Measurements from ENCODE around the gene AIG1.

The AIG1 gene

DNA sequence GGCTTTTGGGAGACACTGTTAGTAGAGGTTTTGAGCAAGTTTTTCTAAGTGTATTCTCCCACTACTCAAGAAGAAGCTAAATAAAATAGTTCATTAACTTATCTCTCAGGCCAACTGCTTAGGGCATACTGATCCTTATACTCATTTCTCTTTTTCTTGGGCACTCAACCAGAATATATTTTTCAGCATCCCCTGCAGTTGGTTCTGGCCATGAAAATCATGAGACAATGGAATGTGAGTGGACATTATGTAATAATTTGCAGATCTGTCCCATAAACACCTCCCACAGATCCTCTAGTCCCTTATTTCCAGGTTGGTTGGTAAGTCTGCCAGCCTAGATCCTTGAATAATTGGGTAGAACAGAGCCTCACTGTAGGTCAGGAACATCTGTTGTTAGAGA lies 136.7 kb downstream of the AIG1 start:
- DNase-seq (ENCODE audit: low read depth): no peak

DNA sequence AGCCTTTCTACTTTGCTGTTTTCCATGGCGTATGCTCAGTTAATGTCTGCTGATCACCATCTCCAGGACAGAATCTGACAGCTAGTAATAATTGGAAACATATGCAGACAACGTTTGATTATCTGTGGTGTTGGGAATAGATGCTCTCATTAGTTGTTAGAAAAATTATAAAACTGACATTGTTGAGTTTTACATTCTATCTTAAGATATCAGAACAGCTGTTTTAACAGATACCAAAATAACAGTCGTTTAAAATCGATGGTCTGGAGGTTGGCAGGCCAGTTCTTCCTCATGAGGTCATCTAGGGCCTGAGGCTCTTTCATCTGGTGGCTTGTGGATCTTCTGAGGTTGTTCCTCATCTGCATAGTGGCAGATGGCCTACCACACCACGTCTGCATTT lies 137.6 kb downstream of the AIG1 start:
- DNase-seq (ENCODE audit: low read depth): no peak

- DNase-seq (ENCODE audit: low read depth): no peak
Measured at GRCh38 chr6:143199291-143199690, 138.6 kb downstream of the AIG1 start.

- DNase-seq (ENCODE audit: low read depth): no peak
Measured at GRCh38 chr6:143200167-143200770, 139.6 kb downstream of the AIG1 start.

DNA sequence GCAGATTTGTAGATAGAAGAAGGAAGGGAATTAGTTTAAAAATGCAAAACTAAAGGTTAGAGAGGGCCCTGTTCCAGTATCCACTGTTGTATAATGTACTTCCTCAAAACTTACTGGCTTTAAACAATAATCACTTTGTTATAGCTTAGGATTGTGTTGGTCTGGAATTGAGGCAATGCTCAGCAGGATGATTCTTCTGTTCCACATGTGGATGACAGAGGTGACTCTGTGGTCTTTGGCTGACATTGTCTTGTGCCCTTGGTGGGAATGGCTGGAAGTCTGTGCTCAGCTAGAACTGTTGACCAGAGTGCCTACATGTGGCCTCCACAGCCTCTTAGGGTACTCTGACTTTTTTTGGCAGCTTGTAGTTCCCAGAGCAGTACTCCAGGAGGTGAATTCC lies 143.4 kb downstream of the AIG1 start:
- no peak for DNase-seq (ENCODE audit: low read depth)

DNA sequence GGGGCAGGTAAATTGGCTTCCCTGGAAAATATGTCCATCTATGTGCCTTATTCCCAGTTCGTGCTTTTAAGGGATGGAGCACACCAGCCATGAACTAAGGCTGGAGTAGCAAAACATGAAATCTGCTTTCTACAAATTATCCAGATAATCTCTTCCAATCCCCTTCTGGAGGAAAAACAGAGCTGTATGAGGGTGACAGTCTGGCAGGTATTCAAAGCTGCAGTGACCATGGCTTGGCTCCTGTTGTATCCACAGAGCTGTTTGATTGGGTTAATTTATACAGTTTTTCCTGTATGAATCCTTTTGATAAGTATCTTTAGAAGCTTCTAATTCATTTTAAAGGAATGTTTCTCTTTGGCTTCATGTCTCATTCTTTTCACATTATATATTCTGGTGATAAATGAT lies 144.4 kb downstream of the AIG1 start:
- DNase-seq (ENCODE audit: low read depth): no peak

GRCh38 chr6:143205585-143205984 lies 144.9 kb downstream of the AIG1 start:
- DNase-seq (ENCODE audit: low read depth): no peak

- DNase-seq (ENCODE audit: low read depth): no peak
Measured at GRCh38 chr6:143205991-143206390, 145.3 kb downstream of the AIG1 start.

- no peak for DNase-seq (ENCODE audit: low read depth)
Measured at GRCh38 chr6:143206550-143206949, 145.9 kb downstream of the AIG1 start.

GRCh38 chr6:143210420-143210819 lies 149.7 kb downstream of the AIG1 start:
- DNase-seq (ENCODE audit: low read depth): no peak

DNA sequence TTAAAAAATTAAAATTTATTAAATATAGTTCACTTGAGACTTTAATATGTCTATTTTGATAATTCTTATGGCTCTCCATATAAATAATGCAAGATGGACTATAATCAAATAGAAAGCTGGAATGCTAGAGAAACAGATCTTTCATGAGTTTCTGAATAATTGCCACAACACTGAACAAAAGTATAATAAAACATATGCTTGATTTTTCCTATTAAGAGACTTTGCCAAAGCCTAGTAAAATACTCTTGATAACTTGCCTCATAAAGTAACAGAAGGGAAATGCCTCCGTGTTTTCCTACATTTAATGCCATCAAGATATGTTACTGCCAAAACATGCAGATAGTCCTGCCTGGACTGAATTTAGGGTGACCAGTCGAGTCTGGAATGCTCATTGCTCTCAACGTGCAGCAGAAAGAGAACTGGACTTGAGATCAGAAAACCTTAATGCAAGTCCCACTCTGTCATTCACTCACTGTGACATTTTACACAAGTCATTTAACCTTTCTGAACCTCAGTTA lies 153.2 kb downstream of the AIG1 start:
- no peak for DNase-seq (ENCODE audit: low read depth)

DNA sequence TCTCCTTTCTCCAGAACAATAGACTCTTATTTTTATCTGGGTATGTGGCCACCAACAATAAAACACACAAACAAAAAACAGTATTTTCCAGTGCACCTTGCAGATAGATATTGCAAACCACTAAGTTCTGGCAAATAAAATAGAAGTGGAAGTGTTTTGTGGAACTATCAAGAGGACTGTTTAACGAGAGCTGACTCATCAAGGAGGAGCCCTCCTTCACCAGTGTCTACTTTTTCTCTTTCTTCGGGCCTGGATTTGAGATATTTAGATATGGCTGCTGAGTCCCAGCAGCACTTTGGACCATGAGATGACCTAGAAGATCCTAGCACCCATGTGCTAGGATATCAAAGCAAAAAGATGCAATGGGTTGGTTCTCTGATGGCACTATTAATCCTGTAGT lies 154.7 kb downstream of the AIG1 start:
- no peak for DNase-seq (ENCODE audit: low read depth)

- no peak for DNase-seq (ENCODE audit: low read depth)
Measured at GRCh38 chr6:143215771-143216170, 155.1 kb downstream of the AIG1 start.

DNA sequence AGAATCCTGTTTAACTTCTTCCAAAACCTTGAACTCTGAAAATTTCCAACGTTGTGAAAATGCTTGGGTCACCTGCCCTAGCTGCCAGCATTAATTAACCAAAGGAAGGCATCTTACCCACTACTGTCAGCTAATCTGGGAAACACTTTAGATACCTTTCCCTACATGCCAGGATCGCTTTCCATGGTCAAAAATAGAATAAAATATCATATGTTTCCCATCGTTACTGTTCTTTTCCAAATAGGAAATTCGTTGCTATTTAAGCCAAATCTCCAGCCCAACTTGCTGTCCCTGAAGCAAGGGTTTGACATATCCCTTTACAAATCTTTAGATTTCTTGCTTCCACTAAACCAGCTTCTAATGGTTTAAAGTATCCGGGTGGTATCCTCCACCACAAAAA lies 157.5 kb downstream of the AIG1 start:
- DNase-seq (ENCODE audit: low read depth): no peak

DNA sequence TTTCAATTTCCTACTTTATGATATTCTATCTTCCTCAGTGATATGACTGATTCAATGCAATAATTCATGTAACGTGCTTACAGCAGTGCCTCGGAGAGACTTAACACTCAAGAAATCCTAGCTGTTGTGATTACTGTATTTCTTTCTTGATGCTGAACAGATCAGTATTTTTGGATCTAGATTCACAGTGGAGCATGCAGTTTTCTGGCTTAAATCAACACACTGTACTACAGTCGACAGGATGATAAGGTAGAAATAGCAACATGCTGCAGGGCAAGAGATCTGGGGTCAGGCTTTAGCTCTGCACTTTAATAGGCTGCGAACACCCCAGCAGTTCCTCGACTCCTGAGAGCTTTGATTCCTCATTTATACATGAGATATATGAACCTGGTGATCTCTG lies 161.0 kb downstream of the AIG1 start:
- no peak for DNase-seq (ENCODE audit: low read depth)

- DNase-seq (ENCODE audit: low read depth): no peak
Measured at GRCh38 chr6:143222310-143222709, 161.6 kb downstream of the AIG1 start.

DNA sequence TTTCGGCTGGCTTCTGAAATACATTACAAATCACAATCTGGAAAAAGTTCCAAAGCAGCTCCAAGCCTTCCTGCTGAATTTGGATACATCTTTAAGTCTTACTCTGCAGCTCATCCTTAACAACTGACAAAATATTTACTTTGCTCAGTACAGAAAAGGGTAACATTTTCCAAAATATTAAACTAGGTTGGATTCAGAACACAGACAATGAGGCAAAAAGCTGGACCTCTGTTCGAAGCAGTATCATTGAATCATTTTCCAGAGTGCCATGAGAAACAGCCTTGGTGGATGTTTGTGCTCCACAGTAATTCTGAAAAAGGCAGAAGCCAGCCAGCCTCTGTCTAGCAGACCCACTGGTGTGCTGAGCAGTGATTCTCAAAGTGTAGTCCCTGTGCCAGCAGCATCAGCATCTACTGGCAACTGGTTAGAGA lies 162.1 kb downstream of the AIG1 start:
- no peak for DNase-seq (ENCODE audit: low read depth)

GRCh38 chr6:143223895-143224294 lies 163.2 kb downstream of the AIG1 start:
- no peak for DNase-seq (ENCODE audit: low read depth)

DNA sequence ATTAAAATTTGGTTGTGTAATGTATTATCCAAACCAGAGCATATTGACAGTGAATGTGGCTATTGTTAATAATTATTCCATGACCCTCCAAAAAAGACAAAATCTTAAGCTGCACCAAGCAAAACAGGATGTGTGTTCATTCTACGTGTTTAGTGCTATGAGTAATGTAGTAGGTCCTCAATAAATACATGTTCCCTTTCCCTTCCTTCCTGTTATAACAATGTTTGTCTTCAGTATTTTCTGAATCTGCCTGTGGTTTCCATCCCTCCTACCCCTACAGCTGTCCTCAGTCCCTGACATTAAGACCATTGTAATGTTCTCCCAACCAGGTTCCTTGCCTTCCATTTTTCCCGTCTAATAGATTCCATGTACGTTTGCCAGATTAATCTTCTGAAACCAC lies 163.8 kb downstream of the AIG1 start:
- DNase-seq (ENCODE audit: low read depth): no peak

GRCh38 chr6:143225929-143226328 lies 165.2 kb downstream of the AIG1 start:
- no peak for DNase-seq (ENCODE audit: low read depth)

DNA sequence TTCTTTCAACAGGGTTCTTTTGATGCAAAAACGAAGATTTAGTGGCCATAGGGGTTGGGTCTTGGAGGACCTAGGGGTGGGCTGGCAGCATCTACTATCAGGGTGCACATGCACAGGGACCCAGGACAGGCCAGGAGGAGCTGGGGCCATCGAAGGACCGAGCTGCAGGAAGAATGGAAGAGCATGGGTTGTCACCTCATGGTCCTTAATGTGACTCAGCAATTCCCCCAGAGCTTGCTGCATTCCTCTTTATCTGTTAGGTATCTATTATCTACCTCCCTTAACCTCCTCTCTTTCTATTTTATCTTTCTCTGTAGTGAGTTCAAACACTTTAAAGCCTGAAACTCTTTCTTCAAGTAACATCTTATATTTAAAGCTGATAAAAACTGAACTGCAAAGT lies 167.0 kb downstream of the AIG1 start:
- no peak for DNase-seq (ENCODE audit: low read depth)

DNA sequence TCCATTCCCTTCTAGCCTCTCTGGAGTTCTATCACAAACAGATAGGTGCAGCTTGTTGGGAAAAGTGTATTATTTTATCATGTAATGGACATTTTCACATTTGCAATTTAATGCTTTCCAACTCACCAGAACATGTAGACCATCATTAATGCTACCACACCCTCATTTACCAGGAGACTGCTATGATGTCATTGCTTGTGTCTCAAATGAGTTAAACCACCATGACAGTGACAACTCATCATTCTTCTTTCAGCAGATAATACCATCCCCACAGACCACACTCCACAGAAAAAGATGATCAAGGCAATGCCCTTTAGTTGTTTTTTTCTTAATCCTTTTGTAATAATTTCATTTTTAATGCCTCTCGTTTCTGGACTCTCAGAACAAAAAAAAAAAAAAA lies 168.7 kb downstream of the AIG1 start:
- no peak for DNase-seq (ENCODE audit: low read depth)

DNA sequence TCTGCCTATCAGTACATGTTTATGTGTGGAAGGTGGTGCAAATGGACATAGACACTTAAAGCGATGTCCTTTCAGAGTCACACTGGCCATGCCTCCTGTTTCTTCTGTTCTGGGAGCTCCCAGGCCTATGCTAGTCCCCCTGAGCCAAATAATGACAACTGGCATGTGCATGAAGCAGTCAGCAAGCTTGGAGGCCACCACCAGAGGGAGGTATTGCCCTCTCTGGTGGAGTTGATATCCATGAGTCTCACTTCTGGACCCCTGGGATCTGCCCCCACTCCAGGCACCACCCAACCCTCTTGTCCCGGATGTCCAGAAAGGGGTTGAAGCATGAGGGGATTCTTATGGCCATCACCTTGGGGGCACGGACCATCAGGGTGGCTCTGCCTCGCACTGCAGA lies 172.2 kb downstream of the AIG1 start:
- no peak for DNase-seq (ENCODE audit: low read depth)

- DNase-seq (ENCODE audit: low read depth): no peak
Measured at GRCh38 chr6:143233554-143234285, 173.0 kb downstream of the AIG1 start.
